ENCODE results near the gene CCL14.

DNA sequence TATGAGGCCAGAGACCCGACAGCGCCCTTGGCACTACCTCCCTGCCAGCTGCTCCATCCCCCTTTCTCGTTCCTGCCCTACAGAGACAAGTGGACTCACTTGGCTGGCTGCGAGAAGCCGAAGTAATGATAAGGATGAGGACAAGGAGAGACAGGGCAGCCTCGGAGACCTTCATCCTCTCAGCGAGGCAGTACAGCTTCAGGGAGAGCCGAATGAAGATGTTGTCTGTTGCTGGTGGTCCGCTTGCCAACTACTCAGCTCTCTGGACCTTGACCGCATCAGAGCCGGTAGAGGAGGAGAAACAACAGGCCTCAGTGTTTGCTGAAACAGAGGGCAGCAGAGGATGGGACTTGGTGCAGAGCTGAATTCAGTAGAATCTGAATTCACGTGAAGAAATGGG is 5.3 kb downstream of the CCL14 start, which contains the start of gene CCL16:
- TF ChIP-seq, protein P1, sequence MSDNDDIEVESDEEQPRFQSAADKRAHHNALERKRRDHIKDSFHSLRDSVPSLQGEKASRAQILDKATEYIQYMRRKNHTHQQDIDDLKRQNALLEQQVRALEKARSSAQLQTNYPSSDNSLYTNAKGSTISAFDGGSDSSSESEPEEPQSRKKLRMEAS (IDR thresholded peaks at IDR 0.05; ENCODE audit: low read depth): no peak
- TF ChIP-seq CTCF (IDR thresholded peaks at IDR 0.05) (no peak), RFX5 (IDR thresholded peaks at IDR 0.05; ENCODE audit: low read length) (no peak), NFIC (IDR thresholded peaks at IDR 0.05; ENCODE audit: borderline replicate concordance) (no peak), TAF1 (IDR thresholded peaks at IDR 0.05; ENCODE audit: borderline replicate concordance, low read depth, low read length) (no peak), ELF1 (IDR thresholded peaks at IDR 0.05) (no peak), EP300 (IDR thresholded peaks at IDR 0.05; ENCODE audit: borderline replicate concordance in 1 of 2, low read depth in 1 of 2, low read length in 1 of 2) (no peak), YY1 (IDR thresholded peaks at IDR 0.05; ENCODE audit: low read depth) (no peak), SMC3 (IDR thresholded peaks at IDR 0.05; ENCODE audit: low read depth, low read length) (no peak), EZH2phosphoT487 (IDR thresholded peaks at IDR 0.05; ENCODE audit: borderline replicate concordance, low read depth) (no peak)

Data from SK-N-SH (cell line).